Breast epithelium (tissue), 3 donors: ENCODE measurements around the gene MFSD6.

ENCODE experiments used
- CTCF ChIP-seq, 3 donors: fragments of 450-650 bp; IDR thresholded peaks; one replicate each; pipeline ENCODE4 v1.5.1; 2016 to 2017; ENCODE audit warnings: antibody characterized with exemption in 3 of 3, mild to moderate bottlenecking in 3 of 3, moderate library complexity in 3 of 3
- POLR2A ChIP-seq: fragments of 450-650 bp; IDR thresholded peaks from one replicate; pipeline ENCODE4 v1.6.1; 2016; ENCODE audit warnings: antibody characterized with exemption, mild to moderate bottlenecking, moderate library complexity

DNA sequence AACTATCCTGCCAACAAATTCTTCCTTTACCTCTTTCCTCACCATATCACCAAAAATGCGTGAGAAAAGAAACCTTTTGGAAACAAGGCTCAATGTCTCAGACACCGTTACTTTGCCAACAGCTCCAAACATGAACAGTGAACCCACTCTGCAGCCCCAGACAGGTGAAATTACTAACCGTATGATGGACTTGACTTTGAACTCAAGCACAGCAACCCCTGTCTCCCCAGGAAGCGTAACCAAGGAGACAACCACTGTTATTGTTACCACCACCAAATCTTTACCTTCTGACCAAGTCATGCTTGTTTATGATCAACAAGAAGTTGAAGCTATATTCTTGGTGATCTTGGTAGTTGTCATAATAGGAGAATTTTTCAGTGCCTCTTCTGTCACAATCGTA lies 28.4 kb downstream of the MFSD6 start:
- TF ChIP-seq CTCF (IDR thresholded peaks at IDR 0.05) (no peak), POLR2A (no peak)
